WERI-Rb-1 (cell line): ENCODE measurements around the gene C2CD4B.

ENCODE experiments used
- DNase-seq: peaks from one replicate; pipeline ENCODE4 v3.0.0-alpha.2; 2020
- H3K27ac ChIP-seq: fragments of 250-450 bp; sonication (Bioruptor Pico); 2 replicates; pipeline ENCODE4 v1.5.1; 2020; ENCODE audit warnings: mild to moderate bottlenecking, moderate library complexity
- H3K27me3 ChIP-seq: fragments of 250-450 bp; sonication (Bioruptor Pico); 2 replicates; pipeline ENCODE4 v1.5.1; 2021; ENCODE audit warnings: mild to moderate bottlenecking, low read depth, moderate library complexity; ENCODE audit not compliant: insufficient read depth, severe bottlenecking
- H3K36me3 ChIP-seq: fragments of 250-450 bp; sonication (Bioruptor Pico); 2 replicates; pipeline ENCODE4 v1.5.1; 2020; ENCODE audit warnings: mild to moderate bottlenecking, moderate library complexity
- H3K4me3 ChIP-seq: 2 replicates; pipeline ENCODE4 v1.5.1; 2011; ENCODE audit warnings: low read depth, mild to moderate bottlenecking, control low read depth, low read length
- H3K9me3 ChIP-seq: fragments of 250-450 bp; sonication (Bioruptor Pico); 2 replicates; pipeline ENCODE4 v1.5.1; 2021; ENCODE audit warnings: mild to moderate bottlenecking, moderate library complexity; ENCODE audit not compliant: severe bottlenecking
- CTCF ChIP-seq: IDR thresholded peaks from 2 replicates; pipeline ENCODE4 v1.5.1; 2011; ENCODE audit warnings: low read depth, mild to moderate bottlenecking, control low read depth, inconsistent platforms, low read length

Gene C2CD4B

GRCh38 chr15:62133141-62133540 is 31.9 kb downstream of the C2CD4B start:
- Histone ChIP-seq H3K36me3 (no peaks in the 10 kb centered on the region), H3K4me3 (no peak overlapping the region), H3K9me3 (no peaks in the 10 kb centered on the region), H3K27me3 (no peaks in the 10 kb centered on the region), H3K27ac (no peak overlapping the region)
- no peak for TF ChIP-seq CTCF
- DNase-seq, result no peak

GRCh38 chr15:62128916-62129315 is 36.2 kb downstream of the C2CD4B start:
- Histone ChIP-seq H3K9me3 (no peaks in the 10 kb centered on the region), H3K4me3 (no peak overlapping the region), H3K27me3 (no peaks in the 10 kb centered on the region), H3K27ac (no peak overlapping the region), H3K36me3 (no peaks in the 10 kb centered on the region)
- no peak for DNase-seq
- no peak for TF ChIP-seq CTCF

GRCh38 chr15:62126364-62126763 is 38.7 kb downstream of the C2CD4B start:
- no peak for TF ChIP-seq CTCF
- Histone ChIP-seq H3K27ac (no peak overlapping the region), H3K27me3 (no peaks in the 10 kb centered on the region), H3K9me3 (no peaks in the 10 kb centered on the region), H3K4me3 (no peak overlapping the region), H3K36me3 (no peaks in the 10 kb centered on the region)
- DNase-seq, result no peak

- Histone ChIP-seq H3K4me3 (no peak overlapping the region), H3K27me3 (no peaks in the 10 kb centered on the region), H3K9me3 (no peaks in the 10 kb centered on the region), H3K27ac (no peak overlapping the region), H3K36me3 (no peaks in the 10 kb centered on the region)
- DNase-seq, result peak; percentile 62
- TF ChIP-seq CTCF, result peak; percentile 62
Observed at GRCh38 chr15:62125773-62126172, 39.3 kb downstream of the C2CD4B start.

GRCh38 chr15:62124973-62125303 is 40.1 kb downstream of the C2CD4B start:
- no peak for TF ChIP-seq CTCF
- H3K36me3 ChIP-seq, result no peaks in the 10 kb centered on the region
- H3K9me3 ChIP-seq, result no peaks in the 10 kb centered on the region
- H3K4me3 ChIP-seq, result no peak overlapping the region
- no peaks in the 10 kb centered on the region for H3K27me3 ChIP-seq
- no peak for DNase-seq
- H3K27ac ChIP-seq, result no peak overlapping the region

- Histone ChIP-seq H3K9me3 (no peaks in the 10 kb centered on the region), H3K27me3 (no peaks in the 10 kb centered on the region), H3K36me3 (no peaks in the 10 kb centered on the region), H3K4me3 (no peak overlapping the region), H3K27ac (no peak overlapping the region)
- no peak for DNase-seq
- TF ChIP-seq CTCF, result no peak
Observed at GRCh38 chr15:62124176-62124972, 40.7 kb downstream of the C2CD4B start.
